ENCODE results near the gene APLP2.

APLP2 gene

DNA sequence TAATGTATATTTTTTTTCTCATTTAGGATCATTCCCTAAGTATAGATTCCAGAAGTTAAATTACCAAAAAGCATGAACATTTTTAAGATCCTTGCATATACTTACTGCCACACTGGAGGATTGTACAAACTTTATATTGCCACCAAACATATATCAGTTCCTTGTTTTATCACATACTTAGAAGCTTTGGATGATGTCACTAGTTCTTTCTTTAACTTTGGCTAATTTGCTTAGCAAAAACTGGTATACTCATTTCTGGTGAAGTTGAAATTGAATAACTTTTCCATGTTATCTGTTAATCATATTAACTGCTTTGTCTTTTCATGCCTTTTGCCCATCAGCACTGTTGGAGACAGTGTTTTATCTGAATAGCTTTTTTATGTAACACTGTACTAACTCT is 35.5 kb upstream of the APLP2 start:
- Histone ChIP-seq H3K27me3 (no peaks in the 10 kb centered on the region), H3K4me1 (no peaks in the 10 kb centered on the region), H3K4me2 (no peak overlapping the region), H3K27ac (no peak overlapping the region), H4K20me1 (no peaks in the 10 kb centered on the region), H3K9me3 (no peaks in the 10 kb centered on the region), H3K36me3 (no peaks in the 10 kb centered on the region), H3K9ac (no peak overlapping the region), H3K4me3 (no peak overlapping the region)
- no peak for TF ChIP-seq Cebpa-rat (IDR thresholded peaks at IDR 0.05)

DNA sequence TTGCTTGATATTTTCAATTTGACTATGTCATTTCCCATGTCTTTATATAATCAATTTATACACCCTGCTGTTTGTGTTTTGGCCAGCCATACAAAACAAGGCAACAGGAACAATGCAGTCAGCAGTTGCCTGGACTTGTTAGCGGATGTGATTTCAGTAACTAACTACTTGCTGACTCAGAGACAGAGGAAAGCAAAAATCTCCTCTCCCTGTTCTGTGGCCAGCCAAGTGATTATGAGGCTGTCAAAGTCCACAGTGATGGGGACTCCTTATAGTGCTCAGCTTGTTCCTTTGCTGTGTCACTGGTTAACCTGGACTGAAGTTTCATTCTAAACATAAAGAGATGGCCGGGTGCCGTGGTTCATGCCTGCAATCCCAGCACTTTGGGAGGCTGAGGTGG is 32.6 kb upstream of the APLP2 start:
- Histone ChIP-seq H3K4me3 (no peak overlapping the region), H3K36me3 (no peaks in the 10 kb centered on the region), H3K27me3 (no peaks in the 10 kb centered on the region), H3K4me2 (no peak overlapping the region), H3K27ac (no peak overlapping the region), H3K4me1 (peaks cover 4% of the 10 kb centered on the region), H4K20me1 (no peaks in the 10 kb centered on the region), H3K9me3 (peaks cover 13% of the 10 kb centered on the region), H3K9ac (no peak overlapping the region)
- TF ChIP-seq Cebpa-rat (IDR thresholded peaks at IDR 0.05), result no peak

- TF ChIP-seq Cebpa-rat (IDR thresholded peaks at IDR 0.05), result no peak
- Histone ChIP-seq H3K27me3 (no peaks in the 10 kb centered on the region), H3K4me1 (peaks cover 10% of the 10 kb centered on the region), H3K9ac (no peak overlapping the region), H3K36me3 (no peaks in the 10 kb centered on the region), H3K4me2 (no peak overlapping the region), H4K20me1 (no peaks in the 10 kb centered on the region), H3K4me3 (no peak overlapping the region), H3K27ac (no peak overlapping the region), H3K9me3 (peaks cover 13% of the 10 kb centered on the region)
Observed at GRCh38 chr11:130037881-130038585, 31.7 kb upstream of the APLP2 start.

DNA sequence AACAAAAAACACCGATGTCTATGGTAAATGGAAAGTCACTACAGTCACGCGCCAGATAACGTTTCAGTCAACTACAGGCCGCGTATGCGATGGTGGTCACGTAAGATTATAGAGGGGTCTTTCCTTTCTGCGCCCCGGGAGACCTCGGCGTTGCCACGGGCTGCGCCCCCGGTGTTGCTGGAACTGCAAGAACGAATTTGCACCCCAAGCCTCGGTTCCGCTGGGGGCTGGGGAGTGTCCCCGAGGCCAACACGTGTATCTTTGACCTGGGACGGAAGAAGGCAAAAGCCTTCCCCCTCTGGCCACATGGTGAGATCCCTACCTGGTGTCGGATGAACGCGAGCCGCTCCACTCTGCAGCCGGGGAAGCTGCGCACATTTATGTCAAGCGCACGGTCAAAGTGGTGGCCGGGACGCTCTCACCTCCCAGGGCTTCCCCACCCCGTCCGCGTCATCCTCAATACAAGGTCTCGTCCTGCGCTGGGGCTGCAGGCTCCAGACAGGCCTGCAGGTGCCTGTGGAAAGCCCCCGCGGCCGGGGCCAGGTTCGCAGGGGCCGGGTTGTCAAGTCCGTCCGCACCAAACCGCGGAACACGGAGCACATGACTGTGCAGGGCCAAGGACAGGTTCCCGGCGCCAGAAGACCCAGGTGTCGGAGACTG is 29.3 kb upstream of the APLP2 start:
- H3K27ac ChIP-seq, result no peak overlapping the region

DNA sequence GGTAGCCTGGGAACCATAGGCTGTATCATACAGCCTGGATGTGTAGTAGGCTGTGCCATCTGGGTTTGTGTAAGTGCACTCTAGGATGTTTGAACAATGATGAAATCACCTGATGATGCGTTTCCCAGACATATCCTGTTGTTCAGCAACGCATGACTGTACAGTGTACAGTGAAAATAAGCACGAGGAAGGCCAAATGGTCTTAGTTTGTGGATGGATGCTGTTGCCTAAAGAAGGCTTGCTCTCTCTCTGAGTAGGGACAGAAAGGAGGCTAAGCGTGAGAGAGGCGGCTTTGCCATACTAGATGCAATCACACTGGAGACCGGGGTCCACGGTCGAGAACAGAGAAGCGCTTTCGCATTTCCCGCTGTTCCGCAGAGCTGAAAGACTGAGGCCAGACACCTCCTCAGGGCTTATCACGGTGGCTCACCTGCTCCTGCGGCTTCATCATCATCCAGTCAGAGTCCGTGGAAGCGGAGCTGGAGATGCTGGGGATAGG is 27.6 kb upstream of the APLP2 start:
- peaks cover 15% of the 10 kb centered on the region for H3K4me1 ChIP-seq
- no peak for TF ChIP-seq Cebpa-rat (IDR thresholded peaks at IDR 0.05)
- no peak overlapping the region for H3K4me3 ChIP-seq
- H3K27me3 ChIP-seq, result no peaks in the 10 kb centered on the region
- no peak overlapping the region for H3K9ac ChIP-seq
- no peaks in the 10 kb centered on the region for H3K36me3 ChIP-seq
- no peak overlapping the region for H3K27ac ChIP-seq
- H3K4me2 ChIP-seq, result peak overlapping the region; percentile 53
- H4K20me1 ChIP-seq, result no peaks in the 10 kb centered on the region
- peaks cover 22% of the 10 kb centered on the region for H3K9me3 ChIP-seq

More for the DNA sequence above, 29.3 kb upstream of the APLP2 start:
- Histone ChIP-seq H3K27me3 (no peaks in the 10 kb centered on the region), H3K36me3 (no peaks in the 10 kb centered on the region), H3K4me1 (peaks cover 15% of the 10 kb centered on the region), H4K20me1 (no peaks in the 10 kb centered on the region), H3K9me3 (peaks cover 22% of the 10 kb centered on the region), H3K4me2 (no peak overlapping the region), H3K4me3 (no peak overlapping the region), H3K9ac (no peak overlapping the region)
- TF ChIP-seq Cebpa-rat (IDR thresholded peaks at IDR 0.05), result no peak

- Histone ChIP-seq H3K27me3 (no peaks in the 10 kb centered on the region), H3K4me1 (peaks cover 15% of the 10 kb centered on the region), H3K9ac (no peak overlapping the region), H3K27ac (no peak overlapping the region), H3K4me2 (no peak overlapping the region; the same call in 1 of the 2 replicates), H3K4me3 (no peak overlapping the region), H4K20me1 (no peaks in the 10 kb centered on the region), H3K9me3 (peaks cover 22% of the 10 kb centered on the region), H3K36me3 (no peaks in the 10 kb centered on the region)
- no peak for TF ChIP-seq Cebpa-rat (IDR thresholded peaks at IDR 0.05)
Observed at GRCh38 chr11:130043575-130043974, 26.1 kb upstream of the APLP2 start.

DNA sequence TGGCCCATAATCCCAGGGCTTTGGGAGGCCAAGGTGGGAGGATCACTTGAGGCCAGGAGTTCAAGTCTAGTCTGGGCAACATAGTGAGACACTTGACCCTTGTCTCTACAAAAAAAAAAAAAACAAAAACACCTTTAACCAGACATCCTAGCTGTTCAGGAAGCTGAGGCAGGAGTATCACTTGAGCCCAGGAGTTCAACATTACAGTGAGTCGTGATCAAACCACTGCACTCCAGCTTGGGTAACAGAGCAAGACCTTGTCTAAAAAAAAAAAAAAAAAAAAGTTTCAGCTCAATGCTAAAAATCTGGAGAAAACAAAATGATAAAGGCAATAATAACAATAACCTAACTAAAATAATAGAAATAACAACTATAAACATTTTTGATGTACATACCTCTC is 22.6 kb upstream of the APLP2 start:
- no peaks in the 10 kb centered on the region for H3K36me3 ChIP-seq
- H3K9ac ChIP-seq, result no peak overlapping the region
- H3K4me1 ChIP-seq, result peaks cover 10% of the 10 kb centered on the region
- H3K9me3 ChIP-seq, result peaks cover 9% of the 10 kb centered on the region
- H3K27me3 ChIP-seq, result no peaks in the 10 kb centered on the region
- H4K20me1 ChIP-seq, result no peaks in the 10 kb centered on the region
- H3K4me2 ChIP-seq, result no peak overlapping the region
- no peak for TF ChIP-seq Cebpa-rat (IDR thresholded peaks at IDR 0.05)
- no peak overlapping the region for H3K27ac ChIP-seq
- H3K4me3 ChIP-seq, result no peak overlapping the region

DNA sequence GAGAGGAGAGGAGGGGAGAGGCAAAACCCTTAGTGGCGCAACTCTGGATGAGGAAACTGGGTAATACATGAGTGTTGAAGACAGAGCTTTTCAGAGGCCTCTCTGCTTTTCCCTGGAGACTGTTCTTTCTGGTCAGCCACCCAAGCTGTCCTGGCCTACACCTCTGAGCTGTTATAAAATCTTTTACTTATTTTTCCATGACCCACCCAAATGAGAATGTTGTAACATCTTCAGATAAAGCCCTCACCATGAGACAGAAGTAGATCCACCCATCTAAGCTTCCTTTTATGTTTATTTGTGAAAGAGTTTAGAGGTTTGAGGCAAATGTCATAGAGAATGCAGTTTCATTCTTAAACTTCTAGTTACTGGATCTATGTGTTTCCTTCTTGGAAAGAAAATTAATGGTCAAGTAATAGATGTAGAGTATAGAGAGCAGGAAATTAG is 20.3 kb upstream of the APLP2 start:
- Histone ChIP-seq H3K4me3 (no peak overlapping the region), H3K27ac (no peak overlapping the region), H4K20me1 (no peaks in the 10 kb centered on the region), H3K9ac (no peak overlapping the region), H3K27me3 (no peaks in the 10 kb centered on the region), H3K4me1 (no peaks in the 10 kb centered on the region), H3K9me3 (peaks cover 9% of the 10 kb centered on the region), H3K4me2 (no peak overlapping the region), H3K36me3 (no peaks in the 10 kb centered on the region)
- no peak for TF ChIP-seq Cebpa-rat (IDR thresholded peaks at IDR 0.05)

- H3K4me2 ChIP-seq, result no peak overlapping the region
- no peak overlapping the region for H3K4me3 ChIP-seq
- H4K20me1 ChIP-seq, result no peaks in the 10 kb centered on the region
- no peaks in the 10 kb centered on the region for H3K27me3 ChIP-seq
- no peak overlapping the region for H3K9ac ChIP-seq
- peaks cover 2% of the 10 kb centered on the region for H3K9me3 ChIP-seq
- no peak for TF ChIP-seq Cebpa-rat (IDR thresholded peaks at IDR 0.05)
- no peaks in the 10 kb centered on the region for H3K4me1 ChIP-seq
- H3K27ac ChIP-seq, result no peak overlapping the region
- H3K36me3 ChIP-seq, result no peaks in the 10 kb centered on the region
Observed at GRCh38 chr11:130050257-130050656, 19.4 kb upstream of the APLP2 start.

GRCh38 chr11:130051082-130051481 is 18.6 kb upstream of the APLP2 start:
- Histone ChIP-seq H3K9me3 (no peaks in the 10 kb centered on the region), H3K36me3 (no peaks in the 10 kb centered on the region), H3K4me3 (no peak overlapping the region), H3K27ac (no peak overlapping the region), H3K9ac (no peak overlapping the region), H3K4me2 (no peak overlapping the region), H4K20me1 (no peaks in the 10 kb centered on the region), H3K27me3 (no peaks in the 10 kb centered on the region), H3K4me1 (no peaks in the 10 kb centered on the region)
- no peak for TF ChIP-seq Cebpa-rat (IDR thresholded peaks at IDR 0.05)
